ENCODE results near the gene SDHD.
A peak's percentile ranks its signal among the peaks of the same experiment; 100 is the strongest.

The SDHD gene

GRCh38 chr11:112100462-112100861, 13.8 kb downstream of the SDHD start:
- peak; percentile 48 for DNase-seq (ENCODE audit: low read depth, low spot score)

GRCh38 chr11:112103446-112103845, 16.8 kb downstream of the SDHD start:
- no peak for DNase-seq (ENCODE audit: low read depth, low spot score)

- DNase-seq (ENCODE audit: low read depth, low spot score): no peak
Measured at GRCh38 chr11:112106070-112106469, 19.4 kb downstream of the SDHD start.

GRCh38 chr11:112113539-112114457, 27.1 kb downstream of the SDHD start:
- peak; percentile 72 for DNase-seq (ENCODE audit: low read depth, low spot score)

- DNase-seq (ENCODE audit: low read depth, low spot score): no peak
Measured at GRCh38 chr11:112114460-112114859, 27.8 kb downstream of the SDHD start.

- no peak for DNase-seq (ENCODE audit: low read depth, low spot score)
Measured at GRCh38 chr11:112115386-112115785, 28.7 kb downstream of the SDHD start.

- no peak for DNase-seq (ENCODE audit: low read depth, low spot score)
Measured at GRCh38 chr11:112118176-112118575, 31.5 kb downstream of the SDHD start.

- no peak for DNase-seq (ENCODE audit: low read depth, low spot score)
Measured at GRCh38 chr11:112121981-112122615, 35.4 kb downstream of the SDHD start.

GRCh38 chr11:112123129-112123528, 36.5 kb downstream of the SDHD start:
- DNase-seq (ENCODE audit: low read depth, low spot score): no peak

- DNase-seq (ENCODE audit: low read depth, low spot score): no peak
Measured at GRCh38 chr11:112127056-112127455, 40.4 kb downstream of the SDHD start.

- peak; percentile 72 for DNase-seq (ENCODE audit: low read depth, low spot score)
Measured at GRCh38 chr11:112128483-112129121, 41.9 kb downstream of the SDHD start.

- DNase-seq (ENCODE audit: low read depth, low spot score): no peak
Measured at GRCh38 chr11:112129656-112130055, 43.0 kb downstream of the SDHD start.

GRCh38 chr11:112132737-112133136, 46.1 kb downstream of the SDHD start:
- DNase-seq (ENCODE audit: low read depth, low spot score): peak; percentile 24

GRCh38 chr11:112134473-112134872, 47.8 kb downstream of the SDHD start:
- no peak for DNase-seq (ENCODE audit: low read depth, low spot score)

GRCh38 chr11:112143597-112143996, 56.9 kb downstream of the SDHD start:
- DNase-seq (ENCODE audit: low read depth, low spot score): no peak

Measured in astrocyte of the hippocampus (primary cell).